GM12878 (cell line): ENCODE data around the gene PVRIG. TPM values are rescaled to one million over a fixed set of nuclear protein-coding genes. Genes with fewer than 3 reads are reported as not detected.

Experiments
- ATAC-seq: fragments of 200-7000 bp; cut with Tn5 transposase; 3 replicates; pipeline ENCODE4 v1.9.1; 2020; ENCODE audit warnings: mild to moderate bottlenecking, moderate library complexity
- BruUV-seq: library from RNA; stranded (reverse); fragments of 400-500 nt; replicated peaks from 2 replicates; lab custom pipeline; 2021; lab: Mats Ljungman, UMichigan
- CTCF ChIA-PET: fragments of 300-600 bp; sonication (Branson Sonifier 250); formaldehyde crosslinking; extraction: SDS; loops from one replicate; lab custom pipeline; 2021; ENCODE audit warnings: inconsistent platforms; lab: Yijun Ruan, JAX
- POLR2A ChIA-PET: fragments of 350-600 bp; formaldehyde crosslinking; extraction: SDS; loops from one replicate; lab custom pipeline; 2021; ENCODE audit warnings: inconsistent platforms; lab: Charles Lee
- RAD21 ChIA-PET: fragments of 300-600 bp; sonication (Branson Sonifier 250); formaldehyde crosslinking; loops from one replicate; lab custom pipeline; 2023; ENCODE audit warnings: antibody characterized with exemption; ENCODE audit not compliant: unreplicated experiment; lab: Charles Lee
- SMC1A ChIA-PET: fragments of 300-600 bp; sonication (Branson Sonifier 250); formaldehyde crosslinking; loops from one replicate; lab custom pipeline; 2023; ENCODE audit not compliant: unreplicated experiment, uncharacterized antibody; lab: Charles Lee
- DNase-seq: peaks from one replicate; pipeline ENCODE4 v3.0.0-alpha.2; 2011; ENCODE audit warnings: low read depth, low spot score
- FAIRE-seq: peaks from 3 replicates; lab custom pipeline; 2011; peaks lifted over from hg19 to GRCh38; lab: Jason Lieb, UNC
- H2AFZ ChIP-seq: 2 replicates; pipeline ENCODE4 v1.6.0; 2011; ENCODE audit warnings: low read depth, low read length, control low read depth; ENCODE audit not compliant: control insufficient read depth
- H3K27ac ChIP-seq: 2 replicates; pipeline ENCODE4 v1.5.1; 2011; ENCODE audit warnings: control low read depth; ENCODE audit not compliant: control insufficient read depth, insufficient read depth
- H3K27me3 ChIP-seq, 2 experiments: replicated peaks in 1 of 2; 2 replicates each; pipeline versions ENCODE4 v1.6.0 to v1.6.1; 2011; ENCODE audit warnings: low read length in 1 of 2; ENCODE audit not compliant: control insufficient read depth in 2 of 2, insufficient read depth in 2 of 2
- H3K36me3 ChIP-seq, 2 experiments: 2 replicates each; pipeline ENCODE4 v1.5.1; 2011; ENCODE audit warnings: low read length in 1 of 2; ENCODE audit not compliant: control insufficient read depth in 2 of 2, insufficient read depth in 2 of 2
- H3K4me1 ChIP-seq: 2 replicates; pipeline ENCODE4 v1.6.1; 2011; ENCODE audit warnings: mild to moderate bottlenecking, low read length, moderate library complexity, mixed read lengths; ENCODE audit not compliant: control insufficient read depth, insufficient read depth
- H3K4me2 ChIP-seq: 2 replicates; pipeline ENCODE4 v1.6.0; 2011; ENCODE audit warnings: control low read depth; ENCODE audit not compliant: control insufficient read depth, insufficient read depth
- H3K4me3 ChIP-seq: fragments of 200-600 bp; sonication (generic); 2 replicates; pipeline ENCODE4 v1.5.1; 2016
- H3K79me2 ChIP-seq: 2 replicates; pipeline ENCODE4 v1.6.0; 2011; ENCODE audit warnings: low read length; ENCODE audit not compliant: control insufficient read depth, insufficient read depth
- H3K9ac ChIP-seq: 2 replicates; pipeline ENCODE4 v1.8.0; 2011; ENCODE audit warnings: low read length, control low read depth, mixed read lengths; ENCODE audit not compliant: control insufficient read depth, insufficient read depth
- H3K9me3 ChIP-seq: replicated peaks from 3 replicates; pipeline ENCODE4 v1.5.1; 2011; ENCODE audit warnings: mild to moderate bottlenecking, low read length; ENCODE audit not compliant: control insufficient read depth, insufficient read depth
- H4K20me1 ChIP-seq: 2 replicates; pipeline ENCODE4 v1.6.0; 2011; ENCODE audit not compliant: control insufficient read depth, insufficient read depth
- ETV6 ChIP-seq, 2 experiments: fragments of 450-650 bp in 1 of 2; IDR thresholded peaks in 1 of 2; conservative IDR thresholded peaks in 1 of 2; 2 replicates each; pipeline ENCODE4 v1.6.1; 2014; ENCODE audit warnings: antibody characterized with exemption in 1 of 2, borderline replicate concordance in 1 of 2, low read depth in 1 of 2, mild to moderate bottlenecking in 1 of 2, moderate library complexity in 1 of 2
- MEF2A ChIP-seq: IDR thresholded peaks from 2 replicates; pipeline ENCODE4 v1.6.1; 2011; ENCODE audit warnings: low read depth, mild to moderate bottlenecking, low read length, moderate library complexity; ENCODE audit not compliant: insufficient read depth
- MYB ChIP-seq: fragments of 150-350 bp; IDR thresholded peaks from 2 replicates; pipeline ENCODE4 v1.6.1; 2014; ENCODE audit warnings: mild to moderate bottlenecking, low read depth, low read length, borderline replicate concordance
- MYC ChIP-seq: IDR thresholded peaks from 2 replicates; pipeline ENCODE4 v1.6.1; 2011; ENCODE audit warnings: mild to moderate bottlenecking, low read length, moderate library complexity, inconsistent platforms; ENCODE audit not compliant: insufficient read depth, insufficient replicate concordance, insufficient read length, severe bottlenecking
- NFYB ChIP-seq: IDR thresholded peaks from 2 replicates; pipeline ENCODE4 v1.6.1; 2011; ENCODE audit warnings: low read depth, mild to moderate bottlenecking, low read length, improper control_type of control experiment, moderate library complexity; ENCODE audit not compliant: insufficient read depth
- POLR2A ChIP-seq: IDR thresholded peaks from 2 replicates; pipeline ENCODE4 v1.6.1; 2011; ENCODE audit warnings: low read depth, mild to moderate bottlenecking, low read length
- SREBF1 ChIP-seq: IDR thresholded peaks from 2 replicates; pipeline ENCODE4 v1.6.1; 2012; ENCODE audit warnings: mild to moderate bottlenecking, low read length
- SREBF2 ChIP-seq: IDR thresholded peaks from 2 replicates; pipeline ENCODE4 v1.6.1; 2012; ENCODE audit warnings: mild to moderate bottlenecking, low read length
- TCF3 ChIP-seq: IDR thresholded peaks from 2 replicates; pipeline ENCODE4 v1.6.1; 2012; ENCODE audit warnings: low read depth, mild to moderate bottlenecking, low read length, borderline replicate concordance; ENCODE audit not compliant: insufficient read depth
- WGBS: methylation state at CpG from one replicate; pipeline ENCODE4 v1.1.6; 2016; ENCODE audit warnings: low lambda C conversion rate; ENCODE audit not compliant: insufficient replicate concordance, insufficient coverage; ENCODE audit errors: missing lambda C conversion rate; 5-methylcytosine and 5-hydroxymethylcytosine counted together
- in situ Hi-C: fragments of 300-500 bp; cut with MboI; formaldehyde crosslinking; loops from 9 replicates; pipeline ENCODE4 v1.14.3; 2018; ENCODE audit warnings: mixed read lengths
- intact Hi-C: fragments of 100-400 bp; cut with micrococcal nuclease; formaldehyde crosslinking; loops from one replicate; pipeline ENCODE4 v1.14.2; 2022; ENCODE audit not compliant: unreplicated experiment
- polyA plus RNA-seq, 11 experiments: library from polyadenylated mRNA; depleted of rRNA in 4 of 11; unstranded in 6 of 11; stranded (reverse) in 5 of 11; fragments of >200 nt; fragmentation: Nextera tagmentation in 4 of 11; fragmentation: Illumina TruSeq in 1 of 11; extraction: Ambion mirVana in 4 of 11; extraction: Trizol in 1 of 11; gene quantifications; 1 replicate in 1 of 11; 2 replicates in 10 of 11; pipeline versions ENCODE4 v1.2.1 to v1.2.3, GENCODE V29; 2011 to 2016; ENCODE audit warnings: inconsistent platforms in 2 of 11, missing spikeins in 2 of 11, low read depth in 1 of 11
- total RNA-seq, 4 experiments: library from RNA; depleted of rRNA in 3 of 4; stranded (reverse); fragments of >200 nt in 3 of 4; fragmentation: Illumina TruSeq in 1 of 4; extraction: Trizol in 1 of 4; gene quantifications; 2 replicates each; pipeline versions ENCODE4 v1.2.1 to v1.2.3, GENCODE V29; 2013 to 2021
- TF ChIP-seq, protein P1 (sequence below): fragments of 450-650 bp; IDR thresholded peaks from 2 replicates; pipeline ENCODE4 v1.6.1; 2016; ENCODE audit warnings: mild to moderate bottlenecking
- TF ChIP-seq, protein P2 (sequence below): IDR thresholded peaks from 2 replicates; pipeline ENCODE4 v1.6.1; 2012; ENCODE audit warnings: low read length, inconsistent platforms
- TF ChIP-seq, protein P3 (sequence below): IDR thresholded peaks from 2 replicates; pipeline ENCODE4 v1.6.1; 2011; ENCODE audit warnings: borderline replicate concordance, low read depth, mild to moderate bottlenecking, moderate library complexity, mixed read lengths, low read length; ENCODE audit not compliant: insufficient read depth; ENCODE audit errors: extremely low read length
- TF ChIP-seq, protein P4 (sequence below): IDR thresholded peaks from 2 replicates; pipeline ENCODE4 v1.6.1; 2011; ENCODE audit warnings: mild to moderate bottlenecking, low read depth, low read length, moderate library complexity; ENCODE audit not compliant: insufficient replicate concordance

PVRIG gene
- total and polyA plus RNA-seq, 10 of the 15 experiments (the other 5 are each of a cell fraction or from before 2014, with no cell fraction given): 1.3 to 44.0 (median 17.9) TPM

DNA sequence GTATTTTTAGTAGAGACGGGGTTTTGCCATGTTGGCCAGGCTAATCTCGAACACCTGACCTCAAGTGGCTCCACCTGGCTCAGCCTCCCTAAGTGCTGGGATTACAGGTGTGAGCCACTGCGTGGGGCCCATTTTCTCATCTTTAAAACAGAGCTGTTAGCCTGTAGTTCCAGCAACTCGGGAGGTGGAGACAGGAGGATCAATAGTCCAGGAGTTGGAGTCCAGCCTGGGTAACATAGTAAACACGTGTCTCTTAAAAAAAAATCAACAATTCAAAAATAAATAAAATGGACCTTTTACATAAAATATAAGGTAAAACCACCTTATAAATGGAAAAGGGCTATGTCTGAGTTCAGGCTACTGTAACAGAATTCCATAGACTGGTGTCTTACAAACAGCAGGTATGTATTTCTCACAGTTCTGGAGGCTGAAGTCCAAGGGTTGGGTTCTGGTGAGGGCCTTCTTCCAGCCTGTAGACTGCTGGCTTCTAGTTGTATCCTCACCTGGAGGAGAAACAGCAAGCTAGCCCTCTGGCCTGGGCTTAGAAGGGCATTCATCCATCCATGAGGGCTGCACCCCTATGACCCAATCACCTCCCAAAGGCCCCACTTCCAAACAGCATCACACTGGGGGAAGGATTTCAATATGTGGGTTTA is 7.0 kb upstream of the PVRIG start:
- peaks cover 77% of the 10 kb centered on the region for H3K4me1 ChIP-seq
- in situ Hi-C loops: no loop called here
- peak overlapping the region; percentile 88 for H3K4me2 ChIP-seq
- WGBS: 71% methylated on average over 5 of the region's 5 CpGs
- H2AFZ ChIP-seq: no peak overlapping the region
- H3K9ac ChIP-seq: 0 out of 2 replicates have a peak overlapping the region, but pooled peaks have one; percentile 6
- H3K4me3 ChIP-seq: no peak overlapping the region; the same call in 1 of the 2 replicates
- ChIA-PET SMC1A (interaction anchor here (8.4 to 14.7 kb wide), 2 partner anchors 18 to 24 kb away, joined by 112 to 140 read pairs; no protein-coding TSS in a partner anchor), RAD21 (interaction anchor here (0.6 to 4.0 kb wide), 4 partner anchors 10 to 217 kb away, joined by 3 to 28 read pairs (median 4); no protein-coding TSS in a partner anchor), CTCF (interaction anchor here (0.9 to 8.3 kb wide), 8 partner anchors 8 to 81 kb away, joined by 3 to 113 read pairs (median 6); no protein-coding TSS in a partner anchor), POLR2A (interaction anchor here (0.6 to 8.3 kb wide), 3 partner anchors 12 to 24 kb away, joined by 3 to 86 read pairs (median 3); no protein-coding TSS in a partner anchor)
- peak overlapping the region; percentile 90 for H3K27ac ChIP-seq
- DNase-seq (no peak), ATAC-seq (no peak), FAIRE-seq (no peak)
- H3K79me2 ChIP-seq: peaks cover 10% of the 10 kb centered on the region
- H3K36me3 ChIP-seq: no peaks in the 10 kb centered on the region; a peak in 1 of 4 replicates
- no peaks in the 10 kb centered on the region for H3K27me3 ChIP-seq
- intact Hi-C loops: no loop called here
- H4K20me1 ChIP-seq: no peaks in the 10 kb centered on the region
- H3K9me3 ChIP-seq: no peaks in the 10 kb centered on the region
- no TSS peak for BruUV-seq
- TF ChIP-seq SREBF2 (no peak), NFYB (no peak), ETV6 (conservative IDR thresholded peaks at IDR 0.05 in 1 of 2, IDR thresholded peaks at IDR 0.05 in 1 of 2; ENCODE audit: borderline replicate concordance in 1 of 2, low read depth in 1 of 2) (no peak), TCF3 (no peak), SREBF1 (no peak), POLR2A (no peak), MEF2A (no peak), MYC (no peak), MYB (no peak)
- TF ChIP-seq, protein P1, sequence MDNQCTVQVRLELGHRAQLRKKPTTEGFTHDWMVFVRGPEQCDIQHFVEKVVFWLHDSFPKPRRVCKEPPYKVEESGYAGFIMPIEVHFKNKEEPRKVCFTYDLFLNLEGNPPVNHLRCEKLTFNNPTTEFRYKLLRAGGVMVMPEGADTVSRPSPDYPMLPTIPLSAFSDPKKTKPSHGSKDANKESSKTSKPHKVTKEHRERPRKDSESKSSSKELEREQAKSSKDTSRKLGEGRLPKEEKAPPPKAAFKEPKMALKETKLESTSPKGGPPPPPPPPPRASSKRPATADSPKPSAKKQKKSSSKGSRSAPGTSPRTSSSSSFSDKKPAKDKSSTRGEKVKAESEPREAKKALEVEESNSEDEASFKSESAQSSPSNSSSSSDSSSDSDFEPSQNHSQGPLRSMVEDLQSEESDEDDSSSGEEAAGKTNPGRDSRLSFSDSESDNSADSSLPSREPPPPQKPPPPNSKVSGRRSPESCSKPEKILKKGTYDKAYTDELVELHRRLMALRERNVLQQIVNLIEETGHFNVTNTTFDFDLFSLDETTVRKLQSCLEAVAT: no peak
- TF ChIP-seq, protein P2, sequence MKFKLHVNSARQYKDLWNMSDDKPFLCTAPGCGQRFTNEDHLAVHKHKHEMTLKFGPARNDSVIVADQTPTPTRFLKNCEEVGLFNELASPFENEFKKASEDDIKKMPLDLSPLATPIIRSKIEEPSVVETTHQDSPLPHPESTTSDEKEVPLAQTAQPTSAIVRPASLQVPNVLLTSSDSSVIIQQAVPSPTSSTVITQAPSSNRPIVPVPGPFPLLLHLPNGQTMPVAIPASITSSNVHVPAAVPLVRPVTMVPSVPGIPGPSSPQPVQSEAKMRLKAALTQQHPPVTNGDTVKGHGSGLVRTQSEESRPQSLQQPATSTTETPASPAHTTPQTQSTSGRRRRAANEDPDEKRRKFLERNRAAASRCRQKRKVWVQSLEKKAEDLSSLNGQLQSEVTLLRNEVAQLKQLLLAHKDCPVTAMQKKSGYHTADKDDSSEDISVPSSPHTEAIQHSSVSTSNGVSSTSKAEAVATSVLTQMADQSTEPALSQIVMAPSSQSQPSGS: no peak
- TF ChIP-seq, protein P3, sequence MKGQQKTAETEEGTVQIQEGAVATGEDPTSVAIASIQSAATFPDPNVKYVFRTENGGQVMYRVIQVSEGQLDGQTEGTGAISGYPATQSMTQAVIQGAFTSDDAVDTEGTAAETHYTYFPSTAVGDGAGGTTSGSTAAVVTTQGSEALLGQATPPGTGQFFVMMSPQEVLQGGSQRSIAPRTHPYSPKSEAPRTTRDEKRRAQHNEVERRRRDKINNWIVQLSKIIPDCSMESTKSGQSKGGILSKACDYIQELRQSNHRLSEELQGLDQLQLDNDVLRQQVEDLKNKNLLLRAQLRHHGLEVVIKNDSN: no peak
- TF ChIP-seq, protein P4, sequence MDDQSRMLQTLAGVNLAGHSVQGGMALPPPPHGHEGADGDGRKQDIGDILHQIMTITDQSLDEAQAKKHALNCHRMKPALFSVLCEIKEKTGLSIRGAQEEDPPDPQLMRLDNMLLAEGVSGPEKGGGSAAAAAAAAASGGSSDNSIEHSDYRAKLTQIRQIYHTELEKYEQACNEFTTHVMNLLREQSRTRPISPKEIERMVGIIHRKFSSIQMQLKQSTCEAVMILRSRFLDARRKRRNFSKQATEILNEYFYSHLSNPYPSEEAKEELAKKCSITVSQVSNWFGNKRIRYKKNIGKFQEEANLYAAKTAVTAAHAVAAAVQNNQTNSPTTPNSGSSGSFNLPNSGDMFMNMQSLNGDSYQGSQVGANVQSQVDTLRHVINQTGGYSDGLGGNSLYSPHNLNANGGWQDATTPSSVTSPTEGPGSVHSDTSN: no peak
